Left forelimb (tissue), 1 donor: Measurements from ENCODE around the gene AFAP1.

ENCODE experiments used
- DNase-seq: peaks from one replicate; pipeline ENCODE4 v3.0.0-alpha.2; 2018; ENCODE audit warnings: low spot score

AFAP1 gene

GRCh38 chr4:7893539-7893938 is 46.1 kb downstream of the AFAP1 start:
- DNase-seq, result no peak

DNA sequence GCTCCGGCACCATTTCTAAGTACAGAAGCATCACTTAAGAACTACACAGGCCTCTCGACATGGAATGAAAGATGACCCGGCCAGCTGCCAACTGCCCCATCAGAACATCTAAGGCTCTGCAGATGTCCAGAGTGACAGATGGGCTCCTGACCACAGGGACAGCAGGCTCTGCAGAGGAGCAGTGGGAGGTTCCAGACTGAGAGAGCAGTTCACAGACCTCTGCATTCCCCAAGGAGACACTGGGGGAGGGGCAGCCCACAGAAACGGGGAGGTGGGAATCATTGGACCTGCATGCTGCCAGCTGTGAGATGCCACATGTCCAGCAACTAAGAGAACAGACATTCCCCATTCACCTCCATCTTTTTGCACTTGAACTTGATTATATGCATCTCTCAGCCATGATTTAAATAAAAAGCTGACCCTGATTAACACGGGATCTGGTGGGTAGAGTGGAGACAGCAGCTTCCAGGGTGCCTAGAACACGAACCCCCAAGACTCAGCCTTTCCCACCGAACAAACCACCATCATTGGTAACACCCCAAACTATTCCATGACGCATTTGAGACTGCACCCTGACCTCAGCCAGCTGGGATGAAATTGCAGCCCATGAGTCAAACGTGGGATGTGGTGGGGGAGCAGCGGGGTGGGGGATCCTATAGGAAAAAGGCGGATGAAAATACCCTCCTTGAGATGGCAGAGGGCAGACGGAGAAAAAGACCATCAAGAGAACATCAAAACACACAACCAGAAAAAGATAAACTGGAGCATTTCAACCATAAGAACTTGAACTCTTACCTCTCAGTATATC is 47.2 kb downstream of the AFAP1 start:
- no peak for DNase-seq

DNA sequence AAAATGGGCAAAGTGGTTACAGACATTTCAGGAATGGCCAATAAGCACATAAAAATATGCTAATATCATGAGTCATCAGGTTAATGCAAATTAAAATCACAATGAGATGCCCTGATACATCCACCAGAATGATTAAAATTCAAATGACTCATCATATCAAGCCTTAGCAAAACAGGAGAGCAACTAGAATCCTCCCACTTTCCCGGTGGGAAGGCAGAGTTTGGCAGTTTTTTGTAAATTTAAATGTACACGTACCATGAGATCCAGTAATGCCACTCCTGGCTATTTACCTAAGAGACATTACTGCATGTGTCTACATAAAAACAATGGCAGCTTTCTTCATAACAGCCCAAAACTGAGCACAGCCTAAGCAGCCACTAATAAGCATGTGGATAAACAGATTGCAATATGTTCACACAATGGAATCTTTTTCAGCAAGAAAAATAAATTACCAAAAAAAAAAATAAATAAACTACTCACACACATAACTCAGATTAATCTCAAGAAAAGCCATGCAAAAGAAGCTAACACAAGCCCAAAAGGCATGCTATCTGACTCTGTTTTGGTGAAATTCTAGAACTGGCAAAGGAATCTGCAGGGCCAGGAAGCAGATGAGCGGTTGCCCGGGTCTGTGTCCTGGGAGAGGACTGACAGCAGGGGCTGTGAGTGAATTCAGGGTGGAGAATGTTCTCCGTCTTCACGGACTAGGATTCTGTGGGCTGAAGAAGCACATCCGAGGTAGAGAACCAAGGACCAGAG is 48.8 kb downstream of the AFAP1 start:
- peak; percentile 58 for DNase-seq

- DNase-seq, result no peak
Observed at GRCh38 chr4:7887436-7887835, 52.2 kb downstream of the AFAP1 start.

GRCh38 chr4:7886007-7886973 is 53.4 kb downstream of the AFAP1 start:
- DNase-seq, result no peak

GRCh38 chr4:7885216-7886006 is 54.2 kb downstream of the AFAP1 start:
- no peak for DNase-seq

GRCh38 chr4:7880683-7881082 is 59.0 kb downstream of the AFAP1 start:
- DNase-seq, result no peak

DNA sequence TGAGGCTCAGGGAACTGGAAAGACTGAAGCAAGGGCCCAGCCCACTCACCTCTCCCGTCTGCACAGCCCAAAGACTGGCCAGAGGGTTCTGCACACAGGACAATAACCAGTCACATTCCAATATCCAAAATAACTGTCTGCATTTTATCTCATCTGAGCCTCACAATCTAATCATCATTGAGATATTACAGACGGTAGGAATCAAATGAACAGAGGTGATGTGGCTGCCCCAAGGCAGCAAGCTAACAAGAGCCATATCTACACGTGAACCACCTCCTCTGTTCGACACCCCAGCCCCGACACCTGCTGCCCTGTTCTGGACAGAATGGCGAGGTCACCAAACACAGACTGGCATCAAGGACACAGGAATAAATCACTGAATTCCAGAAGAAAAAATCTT is 60.5 kb downstream of the AFAP1 start:
- no peak for DNase-seq

GRCh38 chr4:7878323-7878722 is 61.3 kb downstream of the AFAP1 start:
- DNase-seq, result no peak

- DNase-seq, result no peak
Observed at GRCh38 chr4:7877176-7877575, 62.5 kb downstream of the AFAP1 start.

DNA sequence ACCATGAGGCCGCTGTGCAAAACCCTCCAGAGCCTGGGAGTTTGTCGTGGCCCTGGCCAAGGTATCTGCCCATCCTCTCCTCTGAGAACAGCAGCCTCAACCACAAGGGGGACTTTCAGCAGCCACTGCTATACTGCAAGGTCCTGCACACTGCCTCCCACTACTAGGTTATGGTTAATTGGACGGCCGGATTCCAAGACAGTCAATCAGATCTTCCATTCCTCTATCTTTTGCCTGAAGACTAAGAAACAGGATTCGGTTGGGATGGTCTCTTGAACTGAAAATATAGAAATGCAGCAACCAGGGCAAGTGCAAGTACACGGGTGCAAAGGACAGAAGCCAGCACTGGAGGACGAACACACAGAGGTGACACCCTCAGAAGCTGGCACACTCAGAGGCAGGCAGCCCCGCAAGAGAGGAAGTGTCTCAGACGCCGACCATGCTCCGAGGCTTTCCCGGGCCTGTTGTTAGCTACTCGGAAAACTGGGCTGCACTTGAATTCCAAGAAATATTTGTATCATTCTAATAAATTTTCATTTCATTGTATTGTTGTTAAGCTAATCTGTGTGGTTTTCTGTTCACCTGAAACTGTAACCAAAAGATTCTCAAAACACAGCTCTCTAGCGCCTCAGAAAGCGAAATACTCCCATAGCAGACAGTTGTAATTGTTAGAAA is 63.3 kb downstream of the AFAP1 start:
- DNase-seq, result no peak

GRCh38 chr4:7874838-7875237 is 64.8 kb downstream of the AFAP1 start:
- no peak for DNase-seq

DNA sequence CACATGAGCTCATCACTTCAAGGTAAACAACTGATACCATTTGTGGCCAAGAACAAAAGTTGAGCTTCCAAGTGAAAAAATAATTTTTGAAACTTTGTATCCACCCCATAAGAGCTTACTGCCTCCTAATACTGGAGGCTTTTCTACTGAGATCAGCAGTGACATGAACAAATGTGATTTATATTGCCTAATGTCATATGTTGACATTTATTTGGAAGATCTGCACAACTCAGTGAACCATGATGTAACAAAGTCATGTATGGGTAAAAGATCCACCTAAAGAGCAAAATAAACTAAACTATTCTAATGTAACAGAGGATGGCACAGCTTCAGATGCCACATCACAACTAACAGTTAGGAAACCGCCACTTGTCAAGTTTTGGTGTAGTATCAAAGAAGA is 65.8 kb downstream of the AFAP1 start:
- DNase-seq, result no peak

DNA sequence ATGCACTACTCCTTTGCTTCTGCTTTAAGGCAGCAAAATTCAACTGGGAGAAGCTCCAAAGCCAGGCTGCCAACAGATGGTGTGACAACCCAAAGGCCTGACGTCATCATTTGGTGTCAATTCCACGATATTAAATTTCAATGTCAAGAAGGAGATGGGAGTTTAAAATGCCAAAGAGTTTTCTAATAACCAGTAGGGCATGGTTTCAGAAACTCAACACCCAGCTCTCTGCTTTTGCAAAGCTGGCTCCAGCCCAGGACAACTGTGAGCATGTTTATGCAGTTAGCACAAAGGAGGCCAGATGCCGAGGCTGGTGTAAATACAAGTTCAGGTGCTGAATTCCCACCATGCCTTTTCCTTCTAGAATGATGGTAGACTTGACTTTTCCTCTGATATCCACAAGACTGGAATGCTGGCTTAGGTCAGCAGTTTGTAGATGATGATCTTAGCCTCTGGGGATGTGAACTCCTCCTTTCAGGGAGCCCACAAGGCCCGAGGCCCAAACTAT is 67.3 kb downstream of the AFAP1 start:
- peak; percentile 71 for DNase-seq

- peak; percentile 54 for DNase-seq
Observed at GRCh38 chr4:7871356-7871755, 68.3 kb downstream of the AFAP1 start.

DNA sequence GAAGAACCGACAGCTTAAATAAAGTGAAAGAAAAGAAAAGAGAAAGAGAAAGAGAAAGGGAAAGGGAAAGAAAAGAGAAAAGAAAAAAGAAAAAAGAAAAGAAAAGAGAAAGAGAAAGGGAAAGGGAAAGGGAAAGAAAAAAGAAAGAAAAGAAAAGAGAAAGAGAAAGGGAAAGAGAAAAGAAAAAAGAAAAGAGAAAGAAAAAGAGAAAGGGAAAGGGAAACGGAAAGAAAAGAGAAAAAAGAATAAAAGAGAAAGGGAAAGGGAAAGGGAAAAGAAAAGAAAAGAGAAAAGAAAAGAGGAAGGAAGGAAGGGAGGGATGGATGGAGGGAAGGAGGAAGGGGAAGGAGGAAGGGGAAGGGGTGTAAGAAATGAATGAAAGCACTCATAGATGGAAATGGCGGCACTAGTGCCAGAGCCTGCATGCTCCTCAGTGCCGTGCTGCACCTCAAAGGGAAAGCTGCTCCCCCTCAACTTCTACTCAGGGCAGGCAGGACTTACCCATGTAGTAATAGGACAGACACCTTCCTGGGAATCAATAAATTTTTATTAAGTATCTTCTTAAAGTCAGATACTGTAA is 70.7 kb downstream of the AFAP1 start:
- peak; percentile 3 for DNase-seq

GRCh38 chr4:7868436-7868775 is 71.3 kb downstream of the AFAP1 start:
- peak; percentile 17 for DNase-seq

- DNase-seq, result peak; percentile 46
Observed at GRCh38 chr4:7867701-7868435, 71.8 kb downstream of the AFAP1 start.

GRCh38 chr4:7867191-7867590 is 72.5 kb downstream of the AFAP1 start:
- DNase-seq, result peak; percentile 33

- DNase-seq, result peak; percentile 26
Observed at GRCh38 chr4:7865533-7865932, 74.1 kb downstream of the AFAP1 start.
